CD4-positive, alpha-beta T cell (primary cell): ENCODE measurements around the gene POLD1. TPM values are rescaled to one million over a fixed set of nuclear protein-coding genes. Genes with fewer than 3 reads are reported as not detected.

Experiments
- ATAC-seq: fragments of 200-7000 bp; cut with Tn5 transposase; one replicate; pipeline ENCODE4 v1.10.0; 2022; ENCODE audit warnings: mild to moderate bottlenecking; ENCODE audit not compliant: poor library complexity
- CTCF ChIA-PET: fragments of 350-600 bp; sonication (Branson Sonifier 250); formaldehyde crosslinking; loops from one replicate; lab custom pipeline; 2021; ENCODE audit warnings: antibody characterized with exemption, inconsistent platforms; lab: Charles Lee
- POLR2A ChIA-PET: fragments of 350-600 bp; sonication (Branson Sonifier 250); formaldehyde crosslinking; loops from one replicate; lab custom pipeline; 2021; ENCODE audit warnings: antibody characterized with exemption, inconsistent platforms; lab: Charles Lee
- DNase-seq, 14 experiments: peaks; one replicate each; pipeline ENCODE4 v3.0.0-alpha.2; 2013 to 2020; ENCODE audit warnings: mixed read lengths in 2 of 14
- H3K27ac ChIP-seq, 2 donors: one replicate each; pipeline versions ENCODE4 v1.5.1 to v1.7.0; 2013; ENCODE audit warnings: low read length in 2 of 2, low read depth in 1 of 2, mild to moderate bottlenecking in 1 of 2
- H3K27me3 ChIP-seq, 2 experiments: 1 replicate in 1 of 2; 2 replicates in 1 of 2; pipeline versions ENCODE4 v1.6.1 to v1.7.0; 2013; ENCODE audit warnings: low read length in 2 of 2, control low read depth in 1 of 2, mild to moderate bottlenecking in 1 of 2, moderate library complexity in 1 of 2; ENCODE audit not compliant: insufficient read depth in 2 of 2, control insufficient read depth in 1 of 2
- H3K36me3 ChIP-seq: one replicate; pipeline ENCODE4 v1.6.1; 2013; ENCODE audit warnings: low read length, control low read depth; ENCODE audit not compliant: insufficient read depth
- H3K4me1 ChIP-seq: one replicate; pipeline ENCODE4 v1.6.1; 2013; ENCODE audit warnings: low read length, control low read depth; ENCODE audit not compliant: insufficient read depth
- H3K4me3 ChIP-seq: one replicate; pipeline ENCODE4 v1.5.1; 2013; ENCODE audit warnings: mild to moderate bottlenecking, low read length, moderate library complexity
- H3K9me3 ChIP-seq, 2 experiments: 1 replicate in 1 of 2; 2 replicates in 1 of 2; pipeline versions ENCODE4 v1.6.1 to v1.7.0; 2013; ENCODE audit warnings: low read length in 2 of 2, mild to moderate bottlenecking in 2 of 2, control low read depth in 1 of 2, moderate library complexity in 1 of 2; ENCODE audit not compliant: control insufficient read depth in 1 of 2, insufficient read depth in 1 of 2
- H3K27ac Mint-ChIP-seq: one replicate; pipeline ENCODE4 v1.8.0; 2020; ENCODE audit warnings: mixed read lengths
- H3K27me3 Mint-ChIP-seq: one replicate; pipeline ENCODE4 v1.8.0; 2021; ENCODE audit warnings: mixed read lengths
- H3K36me3 Mint-ChIP-seq: one replicate; pipeline ENCODE4 v1.8.0; 2021; ENCODE audit warnings: low read depth, mixed read lengths
- H3K4me1 Mint-ChIP-seq: one replicate; pipeline ENCODE4 v1.8.0; 2021; ENCODE audit warnings: low read depth, mixed read lengths
- H3K4me3 Mint-ChIP-seq: one replicate; pipeline ENCODE4 v1.8.0; 2020; ENCODE audit warnings: mild to moderate bottlenecking, mixed read lengths
- H3K9me3 Mint-ChIP-seq: one replicate; pipeline ENCODE4 v1.8.0; 2020; ENCODE audit warnings: mixed read lengths
- intact Hi-C, 2 experiments: fragments of 100-400 bp; cut with DNase I in 1 of 2; cut with micrococcal nuclease in 1 of 2; formaldehyde crosslinking; loops; one replicate each; pipeline versions ENCODE4 v1.15.1 to v1.9.0; 2023 to 2025; cut with DNase I, micrococcal nuclease
- total RNA-seq, 174 experiments: library from RNA in 2 of 174; stranded (reverse) in 2 of 174; gene quantifications; one replicate each; pipeline ENCODE4 v1.2.3 and lab custom pipeline; 2021 to 2026
- TF ChIP-seq, protein P1 (sequence below): fragments of 200-600 bp; IDR thresholded peaks from one replicate; pipeline ENCODE4 v1.8.0; 2022; ENCODE audit warnings: antibody characterized with exemption, mild to moderate bottlenecking

The POLD1 gene
- total RNA-seq, 2 experiments from 2014 or later = 22.1 to 24.2 TPM

DNA sequence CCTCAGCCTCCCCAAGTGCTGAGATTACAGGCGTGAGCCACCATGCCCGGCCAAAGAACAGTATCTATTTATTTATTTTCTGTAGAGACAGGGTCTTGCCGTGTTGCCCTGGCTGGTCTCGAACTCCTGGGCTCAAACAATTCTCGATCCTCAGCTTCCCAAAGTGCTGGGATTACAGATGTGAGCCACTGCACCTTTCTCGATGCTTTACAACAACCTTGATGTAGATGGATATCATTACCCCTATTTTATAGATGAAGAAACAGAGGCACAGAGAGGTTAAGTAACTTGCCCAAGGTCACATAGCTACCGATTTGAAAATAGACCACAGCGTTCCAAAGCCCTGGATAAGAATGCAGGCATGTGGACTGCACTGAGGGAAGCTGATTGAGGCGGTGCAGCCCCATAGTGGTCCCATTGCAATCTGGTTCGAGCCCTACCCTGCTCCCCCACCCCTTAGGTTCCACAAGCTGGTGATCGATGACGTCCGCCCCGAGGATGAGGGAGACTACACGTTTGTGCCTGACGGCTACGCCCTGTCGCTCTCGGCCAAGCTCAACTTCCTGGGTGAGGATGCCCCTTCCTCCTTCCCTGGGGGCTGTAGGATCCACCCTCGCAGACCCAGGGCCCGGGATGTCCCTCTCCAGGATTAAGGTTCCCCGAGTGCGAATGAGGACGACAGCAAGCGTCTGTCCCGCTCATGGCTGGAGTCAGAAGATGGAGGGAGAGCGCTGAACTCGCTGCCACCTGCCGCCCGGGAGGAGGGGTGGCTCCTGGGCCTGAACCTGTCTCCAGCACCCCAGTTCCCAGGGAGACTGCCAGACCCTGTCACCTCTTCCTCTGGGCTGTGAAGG is 66.4 kb downstream of the POLD1 start:
- ChIA-PET POLR2A (no interaction called here), CTCF (no interaction called here)
- no peaks in the 10 kb centered on the region for H3K36me3 Mint-ChIP-seq
- no peaks in the 10 kb centered on the region for H3K36me3 ChIP-seq
- H3K27me3 ChIP-seq = no peaks in the 10 kb centered on the region
- no peak overlapping the region for H3K27ac ChIP-seq
- no peaks in the 10 kb centered on the region for H3K9me3 Mint-ChIP-seq
- H3K4me1 Mint-ChIP-seq = no peaks in the 10 kb centered on the region
- TF ChIP-seq, protein P1, sequence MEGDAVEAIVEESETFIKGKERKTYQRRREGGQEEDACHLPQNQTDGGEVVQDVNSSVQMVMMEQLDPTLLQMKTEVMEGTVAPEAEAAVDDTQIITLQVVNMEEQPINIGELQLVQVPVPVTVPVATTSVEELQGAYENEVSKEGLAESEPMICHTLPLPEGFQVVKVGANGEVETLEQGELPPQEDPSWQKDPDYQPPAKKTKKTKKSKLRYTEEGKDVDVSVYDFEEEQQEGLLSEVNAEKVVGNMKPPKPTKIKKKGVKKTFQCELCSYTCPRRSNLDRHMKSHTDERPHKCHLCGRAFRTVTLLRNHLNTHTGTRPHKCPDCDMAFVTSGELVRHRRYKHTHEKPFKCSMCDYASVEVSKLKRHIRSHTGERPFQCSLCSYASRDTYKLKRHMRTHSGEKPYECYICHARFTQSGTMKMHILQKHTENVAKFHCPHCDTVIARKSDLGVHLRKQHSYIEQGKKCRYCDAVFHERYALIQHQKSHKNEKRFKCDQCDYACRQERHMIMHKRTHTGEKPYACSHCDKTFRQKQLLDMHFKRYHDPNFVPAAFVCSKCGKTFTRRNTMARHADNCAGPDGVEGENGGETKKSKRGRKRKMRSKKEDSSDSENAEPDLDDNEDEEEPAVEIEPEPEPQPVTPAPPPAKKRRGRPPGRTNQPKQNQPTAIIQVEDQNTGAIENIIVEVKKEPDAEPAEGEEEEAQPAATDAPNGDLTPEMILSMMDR = no peak
- no peak overlapping the region for H3K27ac Mint-ChIP-seq
- ATAC-seq (no peak), DNase-seq (peak in 1 of 14 experiments; percentile 9)
- H3K4me3 Mint-ChIP-seq = no peak overlapping the region
- H3K9me3 ChIP-seq = peaks cover 0 to 5% of the 10 kb centered on the region in 2 experiments
- intact Hi-C loops = no loop called here
- no peaks in the 10 kb centered on the region for H3K4me1 ChIP-seq
- H3K4me3 ChIP-seq = no peak overlapping the region
- peaks cover 12% of the 10 kb centered on the region for H3K27me3 Mint-ChIP-seq

DNA sequence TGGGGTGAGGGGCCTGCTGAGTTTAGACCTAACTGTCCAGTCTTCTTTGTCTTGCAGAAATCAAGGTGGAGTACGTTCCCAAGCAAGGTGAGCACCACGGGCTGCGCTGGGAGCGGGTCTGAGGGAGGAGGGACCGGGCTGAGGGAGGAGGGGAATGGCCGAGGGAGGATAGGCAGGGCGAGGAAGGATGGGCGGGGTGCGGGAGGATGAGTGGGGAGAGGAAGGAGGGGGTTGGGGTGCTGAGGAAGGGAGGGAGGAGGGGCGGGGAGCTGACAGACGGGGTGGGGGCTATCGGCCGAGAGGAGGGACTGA is 67.0 kb downstream of the POLD1 start:
- no peak for ATAC-seq
- no peaks in the 10 kb centered on the region for H3K36me3 ChIP-seq
- Mint-ChIP-seq H3K27me3 (peaks cover 16% of the 10 kb centered on the region), H3K36me3 (no peaks in the 10 kb centered on the region), H3K27ac (no peak overlapping the region), H3K9me3 (no peaks in the 10 kb centered on the region), H3K4me3 (no peak overlapping the region), H3K4me1 (no peaks in the 10 kb centered on the region)
- H3K27me3 ChIP-seq = no peaks in the 10 kb centered on the region
- CTCF ChIA-PET = no interaction called here
- peak in 1 of 14 experiments; percentile 8 for DNase-seq
- peaks cover 0 to 5% of the 10 kb centered on the region in 2 experiments for H3K9me3 ChIP-seq
- TF ChIP-seq, protein P1 = no peak
- H3K4me3 ChIP-seq = no peak overlapping the region
- intact Hi-C loops = no loop called here
- H3K4me1 ChIP-seq = no peaks in the 10 kb centered on the region
- no peak overlapping the region for H3K27ac ChIP-seq
- POLR2A ChIA-PET = no interaction called here

DNA sequence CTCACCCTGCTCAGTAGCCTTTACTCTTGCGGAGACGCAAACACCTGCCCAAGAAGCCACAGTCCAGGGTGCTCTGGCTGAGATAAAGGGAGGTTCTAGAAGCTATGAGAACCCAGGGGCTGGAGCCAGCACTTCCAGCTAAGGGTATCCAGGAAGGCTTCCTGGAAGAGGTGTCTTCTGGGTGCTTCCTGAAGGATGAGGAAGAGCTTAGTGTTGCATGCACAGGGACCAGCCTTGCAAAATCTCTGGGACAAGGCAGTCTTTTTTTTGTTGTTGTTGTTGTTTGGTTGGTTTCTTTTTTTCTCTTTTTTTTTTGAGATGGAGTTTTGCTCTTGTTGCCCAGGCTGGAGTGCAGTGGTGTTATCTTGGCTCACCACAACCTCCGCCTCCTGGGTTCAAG is 69.1 kb downstream of the POLD1 start:
- H3K4me1 Mint-ChIP-seq = no peaks in the 10 kb centered on the region
- POLR2A ChIA-PET = no interaction called here
- Histone ChIP-seq H3K4me3 (no peak overlapping the region), H3K27me3 (peaks cover 3 to 7% of the 10 kb centered on the region in 2 experiments), H3K36me3 (no peaks in the 10 kb centered on the region), H3K27ac (no peak overlapping the region), H3K9me3 (peaks cover 0 to 2% of the 10 kb centered on the region in 2 experiments), H3K4me1 (no peaks in the 10 kb centered on the region)
- peaks cover 25% of the 10 kb centered on the region for H3K27me3 Mint-ChIP-seq
- no peaks in the 10 kb centered on the region for H3K9me3 Mint-ChIP-seq
- intact Hi-C loops = no loop called here
- CTCF ChIA-PET = no interaction called here
- H3K4me3 Mint-ChIP-seq = no peak overlapping the region
- no peak overlapping the region for H3K27ac Mint-ChIP-seq
- no peaks in the 10 kb centered on the region for H3K36me3 Mint-ChIP-seq
- TF ChIP-seq, protein P1 = no peak
- ATAC-seq (no peak), DNase-seq (no peak)
